ENCODE data around the gene PRKCZ. TPM values are rescaled to one million over a fixed set of nuclear protein-coding genes. Genes with fewer than 3 reads are reported as not detected.

PRKCZ gene
- total RNA-seq, 3 donors from 2014 or later: 0.64 to 17.9 (median 12.5) TPM

- TF ChIP-seq CTCF (IDR thresholded peaks at IDR 0.05) (no peak), POLR2A (IDR thresholded peaks at IDR 0.05) (no peak), POLR2AphosphoS5 (IDR thresholded peaks at IDR 0.05) (no peak)
- intact Hi-C loops (cut with DNase I; ENCODE audit: low total_unique reads): no loop called here
- Histone ChIP-seq H3K9me3 (no peaks in the 10 kb centered on the region), H3K36me3 (no peaks in the 10 kb centered on the region), H3K27ac (no peak overlapping the region), H3K4me1 (no peaks in the 10 kb centered on the region), H3K27me3 (no peaks in the 10 kb centered on the region), H3K4me3 (no peak overlapping the region)
- no peak for DNase-seq (ENCODE audit: low spot score in 2 of 2)
These were observed 127.8 kb downstream of the PRKCZ start for GRCh38 chr1:2177946-2178538.

GRCh38 chr1:2178875-2179274, 128.7 kb downstream of the PRKCZ start:
- H3K27ac ChIP-seq: no peak overlapping the region
- no peaks in the 10 kb centered on the region for H3K4me1 ChIP-seq
- H3K36me3 ChIP-seq: no peaks in the 10 kb centered on the region
- H3K9me3 ChIP-seq: no peaks in the 10 kb centered on the region
- H3K4me3 ChIP-seq: no peak overlapping the region
- DNase-seq (ENCODE audit: low spot score in 2 of 2): no peak
- no peaks in the 10 kb centered on the region for H3K27me3 ChIP-seq
- no peak for TF ChIP-seq CTCF (IDR thresholded peaks at IDR 0.05)
- TF ChIP-seq POLR2AphosphoS5 (IDR thresholded peaks at IDR 0.05): no peak
- no peak for TF ChIP-seq POLR2A (IDR thresholded peaks at IDR 0.05)
- intact Hi-C loops (cut with DNase I; ENCODE audit: low total_unique reads): no loop called here

GRCh38 chr1:2179283-2180013, 129.2 kb downstream of the PRKCZ start:
- TF ChIP-seq POLR2A (IDR thresholded peaks at IDR 0.05): no peak
- no peak for TF ChIP-seq POLR2AphosphoS5 (IDR thresholded peaks at IDR 0.05)
- TF ChIP-seq CTCF (IDR thresholded peaks at IDR 0.05): no peak
- Histone ChIP-seq H3K4me1 (no peaks in the 10 kb centered on the region), H3K36me3 (no peaks in the 10 kb centered on the region)

GRCh38 chr1:2180297-2181245, 130.4 kb downstream of the PRKCZ start:
- no peaks in the 10 kb centered on the region for H3K9me3 ChIP-seq
- H3K27ac ChIP-seq: no peak overlapping the region
- TF ChIP-seq CTCF (IDR thresholded peaks at IDR 0.05) (no peak), POLR2AphosphoS5 (IDR thresholded peaks at IDR 0.05) (no peak), POLR2A (IDR thresholded peaks at IDR 0.05) (no peak)
- H3K4me1 ChIP-seq: no peaks in the 10 kb centered on the region
- no peak overlapping the region for H3K4me3 ChIP-seq
- H3K36me3 ChIP-seq: no peaks in the 10 kb centered on the region
- no peak for DNase-seq (ENCODE audit: low spot score in 2 of 2)
- H3K27me3 ChIP-seq: no peaks in the 10 kb centered on the region
- intact Hi-C loops (cut with DNase I; ENCODE audit: low total_unique reads): no loop called here

More at GRCh38 chr1:2179283-2180013, 129.2 kb downstream of the PRKCZ start:
- Histone ChIP-seq H3K4me3 (no peak overlapping the region), H3K27ac (no peak overlapping the region), H3K27me3 (no peaks in the 10 kb centered on the region), H3K9me3 (no peaks in the 10 kb centered on the region)
- no peak for DNase-seq (ENCODE audit: low spot score in 2 of 2)
- intact Hi-C loops (cut with DNase I; ENCODE audit: low total_unique reads): no loop called here
